ENCODE data around the gene ITGBL1. TPM values are rescaled to one million over a fixed set of nuclear protein-coding genes. Genes with fewer than 3 reads are reported as not detected.
A peak's percentile ranks its signal among the peaks of the same experiment; 100 is the strongest.

ITGBL1 gene
- total and polyA plus RNA-seq, 2 experiments from 2014 or later = 332 to 462 TPM

- H3K4me1 ChIP-seq (ENCODE audit: insufficient read depth) = no peaks in the 10 kb centered on the region
- H3K27ac ChIP-seq = no peak overlapping the region
- no peaks in the 10 kb centered on the region for H3K27me3 ChIP-seq (replicated peaks; ENCODE audit: insufficient read depth)
- no peak overlapping the region for H2AFZ ChIP-seq
- H3K9me3 ChIP-seq (ENCODE audit: low read depth) = no peaks in the 10 kb centered on the region
- DNase-seq = no peak
- no peak overlapping the region for H3K4me3 ChIP-seq
- no peaks in the 10 kb centered on the region for H3K79me2 ChIP-seq (ENCODE audit: insufficient read depth)
- H4K20me1 ChIP-seq (ENCODE audit: insufficient read depth) = no peaks in the 10 kb centered on the region
- no peaks in the 10 kb centered on the region for H3K9me2 ChIP-seq (ENCODE audit: insufficient read depth)
- no peak overlapping the region for H3K9ac ChIP-seq
- no peaks in the 10 kb centered on the region for H3K36me3 ChIP-seq (ENCODE audit: low read depth)
- 87 to 92% methylated on average over 1 of the region's 1 CpG for WGBS, 2 experiments (ENCODE audit: low coverage in 1 of 2, low lambda C conversion rate in 2 of 2, missing lambda C conversion rate in 2 of 2)
- no peaks in the 10 kb centered on the region for H3F3A ChIP-seq (ENCODE audit: insufficient read depth)
- no peak overlapping the region for H3K4me2 ChIP-seq (ENCODE audit: unreplicated experiment)
- in situ Hi-C loops (cut with MboI) = no loop called here
- TF ChIP-seq EZH2 (IDR thresholded peaks at IDR 0.05; ENCODE audit: insufficient read depth, poor library complexity, severe bottlenecking) (no peak), EZH2phosphoT487 (IDR thresholded peaks at IDR 0.05; ENCODE audit: insufficient read depth, low read depth) (no peak)
These were observed 297.1 kb downstream of the ITGBL1 start for GRCh38 chr13:101749584-101749983.

- no peak overlapping the region for H3K9ac ChIP-seq
- H2AFZ ChIP-seq = no peak overlapping the region
- H3K4me1 ChIP-seq (ENCODE audit: insufficient read depth) = no peaks in the 10 kb centered on the region
- H3K36me3 ChIP-seq (ENCODE audit: low read depth) = no peaks in the 10 kb centered on the region
- H3K27me3 ChIP-seq (replicated peaks; ENCODE audit: insufficient read depth) = no peaks in the 10 kb centered on the region
- no peak overlapping the region for H3K4me3 ChIP-seq
- TF ChIP-seq EZH2 (IDR thresholded peaks at IDR 0.05; ENCODE audit: insufficient read depth, poor library complexity, severe bottlenecking) = no peak
- no peak for TF ChIP-seq EZH2phosphoT487 (IDR thresholded peaks at IDR 0.05; ENCODE audit: insufficient read depth, low read depth)
- no peak overlapping the region for H3K27ac ChIP-seq
- in situ Hi-C loops (cut with MboI) = loop anchor here (10.0 kb wide), 1 partner anchor 607 kb away; no protein-coding TSS in a partner anchor
- peak; percentile 30 for DNase-seq
- no peaks in the 10 kb centered on the region for H3F3A ChIP-seq (ENCODE audit: insufficient read depth)
- no peaks in the 10 kb centered on the region for H4K20me1 ChIP-seq (ENCODE audit: insufficient read depth)
- WGBS, 2 experiments (ENCODE audit: low coverage in 1 of 2, low lambda C conversion rate in 2 of 2, missing lambda C conversion rate in 2 of 2) = 35 to 47% methylated on average over 3 of the region's 3 CpGs
- no peaks in the 10 kb centered on the region for H3K79me2 ChIP-seq (ENCODE audit: insufficient read depth)
- no peaks in the 10 kb centered on the region for H3K9me2 ChIP-seq (ENCODE audit: insufficient read depth)
- H3K9me3 ChIP-seq (ENCODE audit: low read depth) = no peaks in the 10 kb centered on the region
- no peak overlapping the region for H3K4me2 ChIP-seq (ENCODE audit: unreplicated experiment)
These were observed 299.0 kb downstream of the ITGBL1 start for GRCh38 chr13:101751488-101751887.

GRCh38 chr13:101752432-101752831 lies 300.0 kb downstream of the ITGBL1 start:
- no peaks in the 10 kb centered on the region for H3K9me3 ChIP-seq (ENCODE audit: low read depth)
- H4K20me1 ChIP-seq (ENCODE audit: insufficient read depth) = no peaks in the 10 kb centered on the region
- H3K9ac ChIP-seq = no peak overlapping the region
- no peak overlapping the region for H3K27ac ChIP-seq
- no peaks in the 10 kb centered on the region for H3K79me2 ChIP-seq (ENCODE audit: insufficient read depth)
- no peak for DNase-seq
- no peak overlapping the region for H3K4me3 ChIP-seq
- no peak overlapping the region for H3K4me2 ChIP-seq (ENCODE audit: unreplicated experiment)
- H3K36me3 ChIP-seq (ENCODE audit: low read depth) = no peaks in the 10 kb centered on the region
- TF ChIP-seq EZH2phosphoT487 (IDR thresholded peaks at IDR 0.05; ENCODE audit: insufficient read depth, low read depth) = no peak
- no peak for TF ChIP-seq EZH2 (IDR thresholded peaks at IDR 0.05; ENCODE audit: insufficient read depth, poor library complexity, severe bottlenecking)
- no peaks in the 10 kb centered on the region for H3K4me1 ChIP-seq (ENCODE audit: insufficient read depth)
- 96% methylated on average over 3 of the region's 3 CpGs for WGBS, 2 experiments (ENCODE audit: low coverage in 1 of 2, low lambda C conversion rate in 2 of 2, missing lambda C conversion rate in 2 of 2)
- H3K9me2 ChIP-seq (ENCODE audit: insufficient read depth) = no peaks in the 10 kb centered on the region
- H3F3A ChIP-seq (ENCODE audit: insufficient read depth) = no peaks in the 10 kb centered on the region
- no peaks in the 10 kb centered on the region for H3K27me3 ChIP-seq (replicated peaks; ENCODE audit: insufficient read depth)
- no peak overlapping the region for H2AFZ ChIP-seq
- in situ Hi-C loops (cut with MboI) = loop anchor here (10.0 kb wide), 1 partner anchor 608 kb away; no protein-coding TSS in a partner anchor

GRCh38 chr13:101755228-101755887 lies 302.9 kb downstream of the ITGBL1 start:
- Histone ChIP-seq H4K20me1 (ENCODE audit: insufficient read depth) (no peaks in the 10 kb centered on the region), H3K4me3 (no peak overlapping the region), H3K36me3 (ENCODE audit: low read depth) (no peaks in the 10 kb centered on the region), H3K27ac (no peak overlapping the region), H3F3A (ENCODE audit: insufficient read depth) (no peaks in the 10 kb centered on the region), H3K4me2 (ENCODE audit: unreplicated experiment) (no peak overlapping the region), H3K9ac (no peak overlapping the region), H3K4me1 (ENCODE audit: insufficient read depth) (no peaks in the 10 kb centered on the region), H3K9me2 (ENCODE audit: insufficient read depth) (no peaks in the 10 kb centered on the region), H3K79me2 (ENCODE audit: insufficient read depth) (no peaks in the 10 kb centered on the region), H3K27me3 (replicated peaks; ENCODE audit: insufficient read depth) (no peaks in the 10 kb centered on the region), H3K9me3 (ENCODE audit: low read depth) (no peaks in the 10 kb centered on the region), H2AFZ (no peak overlapping the region)
- TF ChIP-seq EZH2phosphoT487 (IDR thresholded peaks at IDR 0.05; ENCODE audit: insufficient read depth, low read depth) (no peak), EZH2 (IDR thresholded peaks at IDR 0.05; ENCODE audit: insufficient read depth, poor library complexity, severe bottlenecking) (no peak)
- no peak for DNase-seq
- WGBS, 2 experiments (ENCODE audit: low coverage in 1 of 2, low lambda C conversion rate in 2 of 2, missing lambda C conversion rate in 2 of 2) = 91 to 92% methylated on average over 6 of the region's 6 CpGs
- in situ Hi-C loops (cut with MboI) = loop anchor here (10.0 kb wide), 1 partner anchor 611 kb away; no protein-coding TSS in a partner anchor
